H1 (cell line): ENCODE data around the gene NUDT19. TPM values are rescaled to one million over a fixed set of nuclear protein-coding genes. Genes with fewer than 3 reads are reported as not detected.

Experiments used
- CTCF ChIA-PET: fragments of 300-600 bp; sonication (Branson Sonifier 250); formaldehyde crosslinking; loops from one replicate; lab custom pipeline; 2021; ENCODE audit not compliant: partially characterized antibody; lab: Charles Lee
- POLR2A ChIA-PET: fragments of 300-600 bp; sonication (Branson Sonifier 250); formaldehyde crosslinking; loops from one replicate; lab custom pipeline; 2021; ENCODE audit warnings: inconsistent platforms; ENCODE audit not compliant: partially characterized antibody; lab: Charles Lee
- DNase-seq, 2 experiments: peaks; one replicate each; pipeline versions ENCODE4 v3.0.0 to v3.0.0-alpha.2; 2010 to 2022; ENCODE audit warnings: low spot score in 2 of 2, low read depth in 1 of 2, mixed read lengths in 1 of 2
- FAIRE-seq: peaks from 2 replicates; lab custom pipeline; 2011; peaks lifted over from hg19 to GRCh38; lab: Jason Lieb, UNC
- H2AFZ ChIP-seq: 2 replicates; pipeline ENCODE4 v1.8.1; 2012; ENCODE audit warnings: low read length, inconsistent platforms
- H2AK5ac ChIP-seq: 2 replicates; pipeline ENCODE4 v1.6.1; 2013; ENCODE audit warnings: low read depth, low read length
- H2BK120ac ChIP-seq: replicated peaks from 2 replicates; pipeline ENCODE3; 2013; ENCODE audit warnings: low read depth, low read length, inconsistent platforms
- H2BK12ac ChIP-seq: 2 replicates; pipeline ENCODE4 v1.6.1; 2013; ENCODE audit warnings: low read depth, low read length
- H2BK15ac ChIP-seq: 2 replicates; pipeline ENCODE4 v1.6.1; 2013; ENCODE audit warnings: low read length
- H2BK20ac ChIP-seq: 2 replicates; pipeline ENCODE4 v1.6.1; 2013; ENCODE audit warnings: low read length
- H2BK5ac ChIP-seq: 2 replicates; pipeline ENCODE4 v1.6.1; 2013; ENCODE audit warnings: low read depth, low read length
- H3K14ac ChIP-seq: 2 replicates; pipeline ENCODE4 v1.6.1; 2013; ENCODE audit warnings: inconsistent platforms; ENCODE audit not compliant: insufficient read length
- H3K18ac ChIP-seq: 2 replicates; pipeline ENCODE4 v1.6.1; 2013; ENCODE audit warnings: low read length; ENCODE audit errors: extremely low read depth
- H3K23ac ChIP-seq: 2 replicates; pipeline ENCODE4 v1.6.1; 2013; ENCODE audit warnings: inconsistent platforms; ENCODE audit not compliant: insufficient read length
- H3K23me2 ChIP-seq: 2 replicates; pipeline ENCODE4 v1.6.1; 2013; ENCODE audit warnings: low read depth, low read length
- H3K27ac ChIP-seq: 2 replicates; pipeline ENCODE4 v1.6.1; 2011; ENCODE audit warnings: low read depth, low read length, inconsistent platforms
- H3K27me3 ChIP-seq, 4 experiments: replicated peaks in 1 of 4; 1 replicate in 1 of 4; 2 replicates in 3 of 4; pipeline versions ENCODE4 v1.6.1 to v1.8.1; 2011 to 2013; ENCODE audit warnings: low read length in 3 of 4, mild to moderate bottlenecking in 3 of 4, inconsistent platforms in 2 of 4, mixed read lengths in 2 of 4, moderate library complexity in 1 of 4; ENCODE audit not compliant: control insufficient read depth in 3 of 4, insufficient read depth in 3 of 4; ENCODE audit errors: extremely low read depth in 1 of 4
- H3K36me3 ChIP-seq, 4 experiments: 2 replicates each; pipeline versions ENCODE4 v1.6.1 to v1.8.1; 2011 to 2013; ENCODE audit warnings: mild to moderate bottlenecking in 4 of 4, low read length in 3 of 4, moderate library complexity in 2 of 4, control low read depth in 1 of 4, inconsistent platforms in 1 of 4; ENCODE audit not compliant: insufficient read depth in 4 of 4, control insufficient read depth in 2 of 4
- H3K4ac ChIP-seq: replicated peaks from 2 replicates; pipeline ENCODE3; 2013; ENCODE audit warnings: low read length, low read depth, mixed read lengths, inconsistent platforms; ENCODE audit not compliant: insufficient read length
- H3K4me1 ChIP-seq, 4 experiments: replicated peaks in 1 of 4; 1 replicate in 1 of 4; 2 replicates in 3 of 4; pipeline versions ENCODE4 v1.6.1 to v1.8.1; 2011 to 2013; ENCODE audit warnings: low read length in 3 of 4, inconsistent platforms in 2 of 4, mixed read lengths in 1 of 4; ENCODE audit not compliant: insufficient read depth in 4 of 4, control insufficient read depth in 3 of 4
- H3K4me2 ChIP-seq, 2 experiments: 2 replicates each; pipeline versions ENCODE4 v1.6.1 to v1.8.1; 2011 to 2013; ENCODE audit warnings: low read depth in 2 of 2, low read length in 2 of 2, control low read depth in 1 of 2, inconsistent platforms in 1 of 2, mild to moderate bottlenecking in 1 of 2; ENCODE audit not compliant: insufficient read depth in 1 of 2
- H3K4me3 ChIP-seq, 4 experiments: fragments of 200-600, 300-600 bp in 1 of 4; sonication (generic), shearing (Covaris generic), sonication (Bioruptor Twin) in 1 of 4; 2 replicates each; pipeline versions ENCODE4 v1.5.1 to v1.8.1; 2011 to 2016; ENCODE audit warnings: low read length in 4 of 4, low read depth in 3 of 4, control low read depth in 2 of 4, inconsistent platforms in 2 of 4, mild to moderate bottlenecking in 2 of 4, mixed read lengths in 1 of 4, moderate library complexity in 1 of 4; ENCODE audit not compliant: insufficient read depth in 2 of 4; ENCODE audit errors: extremely low read depth in 1 of 4
- H3K56ac ChIP-seq: replicated peaks from 2 replicates; pipeline ENCODE3; 2013; ENCODE audit warnings: low read depth, mild to moderate bottlenecking, mixed read lengths, low read length, inconsistent platforms; ENCODE audit not compliant: insufficient read length
- H3K79me1 ChIP-seq: 2 replicates; pipeline ENCODE4 v1.6.1; 2013; ENCODE audit warnings: low read depth, low read length, control low read depth
- H3K79me2 ChIP-seq, 2 experiments: 2 replicates each; pipeline versions ENCODE4 v1.6.1 to v1.8.1; 2012 to 2013; ENCODE audit warnings: low read length in 2 of 2, mild to moderate bottlenecking in 2 of 2, inconsistent platforms in 1 of 2; ENCODE audit not compliant: insufficient read depth in 2 of 2, control insufficient read depth in 1 of 2
- H3K9ac ChIP-seq, 4 experiments: replicated peaks in 1 of 4; 1 replicate in 1 of 4; 2 replicates in 3 of 4; pipeline versions ENCODE4 v1.6.1 to v1.8.1; 2011 to 2013; ENCODE audit warnings: low read depth in 3 of 4, low read length in 3 of 4, control low read depth in 2 of 4, mild to moderate bottlenecking in 2 of 4, moderate library complexity in 2 of 4, inconsistent platforms in 1 of 4; ENCODE audit errors: extremely low read depth in 1 of 4
- H3K9me3 ChIP-seq, 2 experiments: 2 replicates each; pipeline versions ENCODE4 v1.6.1 to v1.8.1; 2012 to 2013; ENCODE audit warnings: mild to moderate bottlenecking in 2 of 2, moderate library complexity in 2 of 2, control low read depth in 1 of 2, inconsistent platforms in 1 of 2, low read depth in 1 of 2, low read length in 1 of 2, mixed read lengths in 1 of 2; ENCODE audit not compliant: insufficient read depth in 2 of 2
- H4K20me1 ChIP-seq, 2 experiments: replicated peaks in 1 of 2; 2 replicates each; pipeline versions ENCODE3 to v1.8.1; 2011 to 2013; ENCODE audit warnings: inconsistent platforms in 2 of 2, low read length in 2 of 2, mild to moderate bottlenecking in 1 of 2; ENCODE audit not compliant: insufficient read depth in 2 of 2, control insufficient read depth in 1 of 2
- H4K5ac ChIP-seq: 2 replicates; pipeline ENCODE4 v1.6.1; 2013; ENCODE audit warnings: low read length, low read depth, mixed read lengths, inconsistent platforms; ENCODE audit not compliant: insufficient read length
- H4K8ac ChIP-seq: 2 replicates; pipeline ENCODE4 v1.8.0; 2013; ENCODE audit warnings: mild to moderate bottlenecking, moderate library complexity, low read length, inconsistent platforms; ENCODE audit not compliant: insufficient read depth; ENCODE audit errors: extremely low read depth
- H4K91ac ChIP-seq: replicated peaks from 2 replicates; pipeline ENCODE3; 2013; ENCODE audit warnings: low read length, mixed read lengths, inconsistent platforms; ENCODE audit not compliant: insufficient read length
- EGR1 ChIP-seq: IDR thresholded peaks from 2 replicates; pipeline ENCODE4 v1.6.1; 2011; ENCODE audit warnings: low read depth, low read length, borderline replicate concordance
- WGBS, 2 experiments: shearing (Covaris generic) in 1 of 2; methylation state at CpG; one replicate each; pipeline versions ENCODE4 v1.1.6 to v1.1.7; 2013 to 2015; ENCODE audit warnings: low lambda C conversion rate in 2 of 2, mixed read lengths in 2 of 2, inconsistent platforms in 1 of 2, low coverage in 1 of 2, missing lambda C conversion rate in 1 of 2; ENCODE audit not compliant: insufficient replicate concordance in 2 of 2, insufficient coverage in 1 of 2, insufficient read length in 1 of 2; ENCODE audit errors: extremely low coverage in 1 of 2, missing lambda C conversion rate in 1 of 2; 5-methylcytosine and 5-hydroxymethylcytosine counted together
- polyA plus RNA-seq, 7 experiments: library from polyadenylated mRNA; depleted of rRNA in 3 of 7; stranded (reverse) in 5 of 7; unstranded in 2 of 7; fragments of >200 nt in 5 of 7; fragments of 200-250 nt in 2 of 7; gene quantifications; 1 replicate in 5 of 7; 2 replicates in 1 of 7; 4 replicates in 1 of 7; pipeline versions ENCODE4 v1.2.1 to v1.2.3, GENCODE V29; 2011 to 2013; ENCODE audit warnings: missing spikeins in 2 of 7, mixed read lengths in 2 of 7
- total RNA-seq: library from RNA; stranded (reverse); fragmentation: NEBNext Ultra II Directional; extraction: Animal tissue kit (Norgen Biotek cat#: 25700); gene quantifications from 2 replicates; pipeline ENCODE4 v1.2.1, GENCODE V29; 2021

The NUDT19 gene
- total and polyA plus RNA-seq, 2 of the 8 experiments (the other 6 are each of a cell fraction or from before 2014, with no cell fraction given), result 2.0 to 3.3 TPM

- Histone ChIP-seq H3K36me3 (no peaks in the 10 kb centered on the region), H3K27me3 (no peaks in the 10 kb centered on the region), H3K56ac (no peak overlapping the region), H3K27ac (no peak overlapping the region), H2AK5ac (no peak overlapping the region), H3K23ac (no peak overlapping the region), H3K9me3 (no peaks in the 10 kb centered on the region), H4K91ac (no peak overlapping the region), H2BK20ac (no peak overlapping the region), H4K5ac (no peak overlapping the region), H3K79me1 (no peaks in the 10 kb centered on the region), H3K23me2 (peaks cover 4% of the 10 kb centered on the region; the same call in 1 of the 2 replicates), H3K9ac (no peak overlapping the region), H3K4me3 (no peak overlapping the region), H2BK5ac (no peak overlapping the region), H3K14ac (no peak overlapping the region), H3K18ac (no peak overlapping the region), H2BK120ac (no peak overlapping the region), H4K8ac (no peak overlapping the region), H2AFZ (no peak overlapping the region), H3K79me2 (no peaks in the 10 kb centered on the region), H2BK12ac (no peak overlapping the region), H3K4ac (no peak overlapping the region), H4K20me1 (no peaks in the 10 kb centered on the region), H3K4me2 (no peak overlapping the region), H2BK15ac (no peak overlapping the region), H3K4me1 (no peaks in the 10 kb centered on the region)
- TF ChIP-seq EGR1, result no peak
- DNase-seq (no peak), FAIRE-seq (no peak)
- WGBS, 2 experiments, result 90% methylated on average over 1 of the region's 2 CpGs; no CpG with 5 or more reads in 1 of the 2 experiments
- POLR2A ChIA-PET, result no interaction called here
- CTCF ChIA-PET, result no interaction called here
Observed at GRCh38 chr19:32751066-32751465, 59.4 kb downstream of the NUDT19 start.
